GM19351 (cell line): ENCODE data around the gene GPLD1.

Experiments
- ATAC-seq: cut with Tn5 transposase; IDR thresholded peaks from one replicate; pipeline ENCODE4 v1.9.1; 2021; ENCODE audit warnings: mild to moderate bottlenecking, moderate library complexity; ENCODE audit not compliant: unreplicated experiment

GPLD1 gene

DNA sequence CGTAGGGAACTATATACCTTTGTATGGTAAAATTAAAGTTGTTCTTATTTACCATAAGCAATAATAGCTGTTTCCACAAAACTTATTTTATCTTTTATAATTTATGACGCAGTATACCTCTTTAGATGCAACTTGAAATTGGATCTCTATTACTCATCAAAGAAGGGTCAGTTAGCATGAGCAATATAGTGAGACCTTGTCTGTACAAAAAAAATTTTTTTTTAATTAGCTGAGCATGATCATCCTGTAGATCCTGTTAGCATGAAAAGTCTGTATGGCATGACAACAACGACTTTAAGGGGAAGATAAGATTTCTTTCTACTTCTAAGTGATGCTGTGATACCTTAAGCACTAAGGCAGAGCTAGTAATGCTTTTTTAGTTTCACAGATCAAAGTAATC, 11.3 kb upstream of the GPLD1 start:
- ATAC-seq, result no peak

DNA sequence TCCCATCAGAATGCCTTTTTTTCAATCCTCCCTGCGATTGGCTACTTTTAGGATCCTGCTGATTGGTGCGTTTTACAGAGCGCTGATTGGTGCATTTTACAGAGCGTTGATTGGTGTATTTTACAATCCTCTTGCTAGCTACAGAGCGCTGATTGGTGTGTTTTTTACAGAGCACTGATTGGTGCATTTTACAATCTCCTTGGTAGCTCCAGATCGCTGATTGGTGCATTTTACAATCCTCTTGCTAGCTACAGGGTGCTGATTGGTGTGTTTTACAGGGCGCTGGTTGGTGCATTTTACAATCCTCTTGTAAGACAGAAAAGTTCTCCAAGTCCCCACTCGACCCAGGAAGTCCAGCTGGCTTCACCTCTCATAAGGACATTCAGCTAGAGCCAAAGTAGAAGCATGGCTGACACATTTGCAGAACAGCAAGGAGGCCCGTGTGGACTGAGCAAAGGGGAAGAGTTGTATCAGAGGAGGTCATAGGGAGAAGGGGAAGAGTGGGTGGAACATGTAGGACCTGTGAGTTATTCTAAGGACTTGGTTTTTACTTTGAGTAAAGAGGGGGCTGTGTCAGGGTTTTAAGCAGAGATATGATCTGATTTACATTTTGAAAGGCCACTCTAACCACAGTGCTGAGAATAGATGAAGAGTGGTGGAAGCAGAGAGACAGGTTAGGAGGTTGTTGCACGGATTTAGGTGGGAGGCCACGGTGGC, 8.0 kb upstream of the GPLD1 start:
- no peak for ATAC-seq

DNA sequence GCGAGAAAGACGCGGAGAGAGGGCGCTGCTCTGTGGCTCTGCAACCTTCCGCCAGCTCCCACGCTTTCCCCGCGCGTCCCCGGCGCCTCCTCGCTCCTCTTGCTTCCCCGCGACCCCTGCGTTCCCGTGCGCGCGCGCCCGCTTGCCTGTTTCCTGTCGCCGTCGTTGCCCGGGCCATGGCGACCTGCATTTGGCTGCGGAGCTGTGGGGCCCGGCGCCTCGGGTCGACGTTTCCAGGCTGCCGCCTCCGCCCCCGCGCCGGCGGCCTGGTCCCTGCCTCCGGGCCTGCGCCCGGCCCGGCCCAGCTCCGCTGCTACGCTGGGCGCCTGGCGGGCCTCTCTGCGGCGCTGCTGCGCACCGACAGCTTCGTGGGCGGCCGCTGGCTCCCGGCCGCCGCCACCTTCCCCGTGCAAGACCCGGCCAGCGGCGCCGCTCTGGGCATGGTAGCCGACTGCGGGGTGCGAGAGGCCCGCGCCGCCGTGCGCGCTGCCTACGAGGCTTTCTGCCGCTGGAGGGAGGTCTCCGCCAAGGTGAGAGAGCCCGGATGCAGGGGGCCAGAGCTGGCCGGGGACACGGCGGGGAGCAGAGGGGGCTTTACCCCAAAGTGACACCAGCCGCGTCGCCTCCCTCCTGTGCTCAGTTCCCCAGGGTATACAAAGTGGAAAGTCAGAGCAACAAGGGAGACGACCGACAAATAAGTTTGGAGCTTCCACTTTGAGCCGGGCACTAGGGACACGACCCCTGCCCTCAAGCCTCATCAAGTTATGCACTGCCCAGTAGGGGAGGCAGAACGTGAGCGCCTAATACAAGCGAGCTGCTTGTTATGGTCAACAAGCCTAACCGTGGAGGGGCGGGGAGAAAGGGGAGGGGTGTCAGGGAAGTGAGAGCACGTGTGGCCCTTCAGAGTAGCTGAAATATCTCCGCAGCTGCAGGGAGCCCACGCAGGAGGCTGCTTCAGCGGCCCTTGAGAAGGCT, 5.7 kb upstream of the GPLD1 start, which contains the start of gene ALDH5A1:
Gene ALDH5A1, plus strand, starts transcription at position 149 of the 975 bp plus-strand sequence. Its CDS starts 28 bp downstream, at position 177.
- ATAC-seq, result peak; percentile 65

DNA sequence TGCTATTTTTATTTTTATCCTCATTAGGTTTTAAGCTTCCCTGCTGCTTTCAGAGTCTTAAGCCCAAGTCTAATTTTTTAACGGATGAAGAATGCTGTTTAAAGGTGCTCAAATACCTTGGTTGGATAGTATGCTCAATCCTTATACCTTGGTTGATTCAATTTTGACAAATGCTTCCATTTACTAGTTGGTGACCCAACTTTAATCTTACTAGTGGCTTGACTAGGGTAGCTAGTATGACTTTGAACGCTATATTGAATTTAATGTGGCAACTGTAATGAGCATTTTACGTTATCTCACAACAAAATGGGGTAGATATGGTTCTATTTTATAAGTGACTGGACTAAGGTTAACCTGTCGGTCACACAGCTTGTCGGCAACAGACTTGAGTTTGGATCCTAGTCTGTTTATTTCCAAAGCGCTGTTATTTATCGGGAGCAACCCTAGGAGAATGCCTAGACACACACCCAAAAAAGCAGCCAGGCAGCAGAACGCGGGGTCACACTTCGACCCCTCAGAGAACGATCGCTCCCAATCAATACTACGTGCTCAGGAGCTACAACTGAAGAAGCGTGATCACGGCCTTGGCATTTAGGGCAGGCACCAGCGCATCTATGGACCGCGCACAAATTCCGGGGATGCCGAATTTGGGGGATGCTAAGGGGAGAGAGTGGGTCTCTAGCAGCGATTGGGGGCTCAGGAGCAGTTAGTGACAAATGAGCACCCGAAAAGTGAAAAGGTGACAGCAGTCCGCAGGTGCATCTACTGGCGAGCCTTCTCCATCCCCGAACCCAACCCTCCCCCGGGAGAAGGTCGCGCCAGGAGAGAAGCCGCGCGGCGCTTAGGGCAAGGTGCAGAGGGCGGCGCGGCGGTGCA, 4.8 kb upstream of the GPLD1 start:
- ATAC-seq, result peak; percentile 1

DNA sequence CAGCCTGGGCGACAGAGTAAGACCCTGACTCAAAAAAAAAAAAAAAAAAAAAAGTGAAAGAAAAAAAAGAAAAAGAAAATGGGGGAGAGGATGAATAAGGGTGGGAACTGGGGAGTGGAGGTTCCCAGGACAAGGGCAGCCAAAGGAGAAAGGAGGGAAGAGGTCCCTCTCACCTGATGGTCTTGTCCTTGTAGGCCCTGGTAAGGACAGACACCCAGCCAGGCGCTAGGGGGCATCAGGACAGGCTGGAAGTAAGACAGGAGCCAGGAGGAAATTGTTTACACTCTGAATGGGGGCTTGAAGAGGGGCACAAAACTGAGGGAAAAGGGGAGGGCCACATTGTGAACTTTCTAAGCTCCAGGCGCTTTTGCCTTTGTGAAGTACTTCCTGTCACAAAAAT, 3.1 kb upstream of the GPLD1 start:
- no peak for ATAC-seq

DNA sequence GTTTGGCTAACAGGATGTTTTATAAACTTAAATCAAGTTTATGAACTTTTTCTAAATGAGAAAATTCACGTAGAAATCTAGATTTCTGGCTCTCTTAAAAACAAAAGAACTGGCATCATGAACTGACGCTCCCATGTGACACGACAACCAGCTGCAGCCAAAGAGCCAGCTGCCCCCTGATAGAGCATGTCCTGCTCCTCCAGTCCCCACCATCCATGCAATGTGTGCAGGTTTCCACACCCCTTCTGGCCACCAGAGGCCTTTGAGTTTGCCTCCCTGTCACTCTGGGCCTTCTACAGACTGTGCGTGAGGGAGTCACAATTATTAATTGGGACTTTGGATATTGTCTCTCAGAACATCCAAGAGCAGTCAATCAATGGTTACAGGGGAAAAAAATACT, 1.6 kb upstream of the GPLD1 start:
- no peak for ATAC-seq

DNA sequence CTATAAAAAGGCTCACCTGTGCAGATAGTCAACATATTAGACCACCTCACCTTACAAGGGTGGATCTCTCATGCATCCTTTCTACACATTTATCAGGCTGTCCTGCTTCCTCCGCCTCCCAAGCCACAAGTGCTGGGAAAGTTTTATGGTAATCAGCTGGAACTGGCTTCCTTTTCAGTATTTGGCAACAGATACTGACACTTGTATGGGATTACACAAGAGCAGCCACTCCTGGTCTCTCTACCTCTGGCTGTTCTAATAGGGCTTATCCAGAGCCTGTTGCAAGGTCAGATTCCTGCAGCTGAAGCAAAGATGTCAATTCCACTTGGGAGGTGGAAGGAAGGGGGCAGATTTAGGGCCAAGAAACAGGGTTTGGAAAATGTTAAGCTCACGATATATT, 503 bp upstream of the GPLD1 start:
- ATAC-seq, result no peak

DNA sequence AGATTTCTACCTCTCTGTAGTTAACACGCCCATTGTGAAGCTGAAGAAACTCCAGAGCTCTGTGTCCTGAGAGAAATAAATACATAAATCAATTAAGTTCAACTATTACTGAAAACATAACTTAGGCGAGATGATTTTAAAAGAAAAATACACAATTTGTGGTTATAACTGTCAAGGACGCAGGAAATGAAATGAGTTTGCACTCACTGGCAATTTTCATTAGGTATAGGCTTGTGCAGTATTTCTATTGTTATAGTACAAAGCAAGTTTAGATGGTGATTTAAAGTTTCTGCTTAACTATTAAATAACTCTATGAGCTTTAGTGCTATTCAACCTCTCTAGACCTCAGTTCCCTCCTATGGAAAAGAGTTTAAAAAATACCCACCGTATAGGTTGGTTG, 3.3 kb downstream of the GPLD1 start:
- ATAC-seq, result no peak

DNA sequence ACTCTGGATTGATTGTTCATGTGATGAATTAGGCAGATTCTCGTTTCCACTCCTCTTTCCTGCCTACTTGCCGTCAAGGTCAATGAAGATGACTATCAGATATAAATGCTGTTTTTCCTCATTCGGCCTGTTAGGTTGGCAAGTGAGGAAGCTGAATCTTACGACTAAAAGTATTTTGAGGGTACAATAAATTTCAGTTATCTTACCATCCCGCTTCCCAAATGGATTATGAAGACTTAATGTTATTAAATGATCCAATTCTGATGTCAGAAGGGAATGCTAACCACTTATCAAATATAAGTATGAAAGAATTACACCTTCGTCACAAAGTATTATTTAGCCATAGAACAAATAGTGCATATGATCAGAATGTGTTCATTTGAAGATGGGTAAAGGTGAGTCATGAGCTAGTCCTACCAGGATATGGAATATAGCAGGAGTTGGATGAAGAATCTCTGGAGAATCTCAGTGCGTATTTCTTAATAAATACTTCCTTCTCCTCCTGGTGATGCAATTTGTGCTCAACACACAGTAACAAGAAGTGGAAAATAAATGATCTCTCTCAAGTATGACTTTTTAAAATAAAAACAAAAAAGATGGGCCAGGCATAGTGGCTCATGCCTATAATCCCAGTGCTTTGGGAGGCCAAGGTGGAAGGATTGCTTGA, 4.6 kb downstream of the GPLD1 start:
- no peak for ATAC-seq

DNA sequence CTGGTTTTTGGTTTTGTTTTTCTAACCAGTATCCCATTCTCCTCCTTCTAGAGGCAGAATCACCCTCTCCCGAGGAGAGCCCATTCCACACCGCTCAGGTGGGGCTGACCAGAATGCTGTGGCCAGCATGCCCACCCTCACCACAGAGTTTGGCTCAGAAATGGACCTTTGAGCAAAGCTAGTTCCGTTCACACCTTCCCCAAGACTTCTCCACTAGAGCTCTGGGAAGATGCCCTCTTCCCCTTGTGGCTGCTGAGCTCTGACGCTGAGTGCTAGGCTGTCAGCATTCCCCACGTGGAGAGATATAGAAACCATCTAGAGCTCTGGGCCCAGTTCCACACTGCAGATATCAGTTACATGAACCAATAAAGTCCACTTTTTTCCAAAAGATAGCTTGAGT, 7.9 kb downstream of the GPLD1 start:
- ATAC-seq, result no peak

DNA sequence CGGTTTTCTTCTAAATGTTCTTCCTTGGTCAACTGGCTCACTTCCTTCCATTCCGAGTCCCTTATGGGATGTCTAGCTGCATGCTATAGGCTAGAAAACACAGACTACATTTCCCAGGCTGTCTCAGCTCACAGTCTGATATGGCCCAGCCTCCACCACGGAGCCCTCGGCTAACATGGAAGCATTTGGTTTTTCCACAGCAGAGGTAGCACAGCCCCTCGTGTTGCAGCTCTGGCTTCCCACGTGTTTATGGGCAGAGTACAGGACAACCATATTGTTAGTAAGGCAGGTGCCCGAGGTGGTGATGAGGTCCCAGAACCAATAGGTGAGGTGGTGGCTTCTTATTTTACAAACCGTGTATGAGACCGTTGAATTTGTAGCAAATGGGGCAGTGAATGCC, 8.7 kb downstream of the GPLD1 start:
- ATAC-seq, result no peak

DNA sequence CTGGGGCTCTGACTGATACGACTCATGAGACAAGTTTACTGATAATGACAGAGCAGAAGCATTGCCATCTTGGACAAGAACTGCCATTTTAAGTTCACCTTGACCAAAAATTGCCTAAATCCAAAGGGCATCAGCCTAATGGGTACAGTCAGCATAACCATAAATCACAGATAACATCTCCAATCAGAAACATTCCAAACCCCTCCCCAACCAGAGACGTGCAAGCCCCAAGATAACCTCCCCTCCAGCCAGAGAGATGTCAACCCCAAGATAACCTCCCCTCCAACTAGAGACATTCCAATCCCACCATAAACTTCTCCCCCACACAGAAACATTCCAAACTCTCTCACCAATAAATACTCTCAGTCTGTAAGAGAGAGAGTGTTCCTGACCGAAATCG, 10.5 kb downstream of the GPLD1 start:
- no peak for ATAC-seq

DNA sequence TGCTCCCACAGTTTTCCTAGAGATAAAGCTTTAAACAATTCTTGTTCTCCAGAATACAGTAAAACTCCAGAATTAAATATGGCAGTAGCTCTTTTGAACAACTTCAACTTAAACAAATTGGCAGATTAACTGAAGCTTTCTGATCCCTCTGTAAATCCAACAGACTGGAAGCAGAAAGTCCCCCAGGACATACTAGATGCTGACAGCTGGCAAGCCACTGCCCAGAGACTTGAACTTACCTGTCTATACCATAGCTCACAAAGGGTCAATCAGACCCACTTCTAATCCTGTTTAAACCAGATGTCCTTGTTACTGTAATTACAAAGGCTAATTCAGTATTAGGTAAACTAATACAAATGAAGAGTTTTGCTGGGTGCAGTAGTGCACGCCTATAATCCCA, 12.3 kb downstream of the GPLD1 start:
- no peak for ATAC-seq

DNA sequence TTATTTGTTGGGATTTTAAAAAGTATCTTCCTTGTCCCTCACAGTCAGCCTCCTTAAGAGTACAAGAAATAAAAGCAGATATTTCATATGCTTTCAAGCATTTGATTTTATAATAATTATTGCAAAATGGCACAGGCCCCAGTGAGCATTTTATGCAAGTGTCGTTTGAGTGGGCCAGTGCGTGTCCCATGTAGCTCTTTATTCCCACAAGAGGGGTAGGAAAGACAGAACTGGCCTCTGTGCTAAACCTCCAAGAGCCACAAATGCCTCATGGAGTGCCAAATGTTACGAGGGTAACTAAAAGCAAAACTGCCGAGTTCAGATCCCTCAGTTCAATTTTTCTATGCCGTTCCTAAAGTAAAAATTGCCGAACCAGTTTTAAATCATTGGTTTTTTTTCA, 12.7 kb downstream of the GPLD1 start:
- ATAC-seq, result no peak

DNA sequence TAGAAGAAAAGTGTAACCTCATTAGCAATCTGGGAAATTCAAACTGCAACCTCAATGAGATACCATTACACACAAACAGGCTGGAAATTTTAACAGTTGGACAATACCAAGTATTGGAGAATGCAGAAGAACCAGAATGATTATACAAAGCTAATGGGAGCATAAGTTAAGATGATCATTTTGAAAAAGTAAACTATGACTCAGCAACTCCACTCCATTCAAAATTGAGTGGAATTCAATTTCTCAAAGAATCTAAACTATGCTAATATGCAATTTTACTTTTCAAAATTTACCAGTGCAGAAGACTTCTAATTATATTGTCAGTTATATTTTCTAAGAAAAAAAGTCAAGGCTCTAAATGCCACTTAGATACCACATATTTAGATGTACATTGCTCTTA, 17.2 kb downstream of the GPLD1 start:
- ATAC-seq, result no peak

DNA sequence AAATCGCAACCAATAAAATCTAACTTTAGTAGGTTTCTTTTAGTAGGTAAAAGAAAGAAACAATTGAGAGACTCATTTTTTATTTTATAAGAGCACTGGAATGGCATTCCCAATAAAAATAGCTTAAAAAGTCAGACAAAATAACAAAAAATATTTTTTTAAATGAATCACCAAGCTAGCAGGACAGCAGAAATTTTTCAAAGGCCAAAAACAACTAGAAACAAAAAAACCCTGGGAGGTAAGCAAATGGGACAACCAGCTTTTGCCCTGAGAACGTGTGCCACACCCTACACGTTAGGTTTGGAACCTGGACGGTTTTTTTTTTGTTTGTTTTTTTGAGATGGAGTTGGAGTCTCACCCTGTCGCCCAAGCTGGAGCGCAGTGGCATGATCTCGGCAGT, 19.6 kb downstream of the GPLD1 start:
- ATAC-seq, result no peak

DNA sequence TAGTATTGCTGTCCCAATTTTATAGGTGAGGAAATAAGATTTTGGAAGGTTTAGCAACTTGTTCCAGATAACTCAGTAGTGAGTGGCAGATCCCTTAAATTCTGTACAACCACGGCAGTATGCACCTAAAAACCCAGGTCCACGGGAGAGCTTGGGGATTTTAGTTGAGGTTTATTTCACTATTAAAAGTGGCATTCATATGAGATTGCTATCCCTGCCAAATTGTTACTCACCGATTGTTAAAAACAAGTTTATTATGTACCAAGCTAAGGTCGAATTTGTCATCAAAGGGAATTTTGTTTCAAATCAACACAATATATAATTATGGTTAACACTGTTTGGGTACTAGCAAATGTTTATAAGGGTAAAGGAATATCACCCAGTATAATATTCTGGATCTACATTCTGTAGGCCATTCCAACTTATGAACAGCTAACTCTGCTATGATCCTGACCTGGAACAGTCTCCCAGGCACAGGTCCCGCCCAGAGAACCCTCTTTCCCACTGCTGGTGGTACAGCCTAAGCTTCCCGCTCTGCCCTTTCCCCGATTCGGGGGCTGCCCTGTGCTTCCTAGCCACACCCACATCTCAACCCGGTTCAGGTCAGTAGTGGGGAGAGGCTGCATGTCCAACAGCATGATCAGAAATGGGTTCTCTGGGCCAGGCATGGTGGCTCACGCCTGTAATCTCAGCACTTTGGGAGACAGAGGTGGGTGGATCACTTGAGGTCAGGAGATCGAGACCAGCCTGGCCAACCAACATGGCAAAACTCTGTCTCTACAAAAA, 24.9 kb downstream of the GPLD1 start:
- ATAC-seq, result no peak

DNA sequence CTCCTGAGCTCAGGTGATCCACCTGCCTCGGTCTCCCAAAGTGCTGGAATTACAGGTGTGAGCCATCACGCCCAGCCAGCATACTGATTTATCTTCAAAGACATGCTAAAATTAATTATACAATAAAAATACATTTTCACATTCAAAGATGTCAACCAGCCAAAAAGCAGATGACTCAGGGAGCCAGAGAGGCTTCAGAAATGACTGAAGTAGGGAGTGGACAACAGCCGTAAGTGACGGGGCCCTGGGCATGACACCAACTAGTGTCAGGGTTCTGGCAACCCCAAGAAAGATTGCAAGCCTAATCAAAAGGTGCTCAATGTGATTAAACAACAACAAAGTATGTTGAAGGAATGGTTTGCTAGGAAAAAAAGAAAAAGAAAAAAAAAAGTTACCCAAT, 28.4 kb downstream of the GPLD1 start:
- ATAC-seq, result no peak

DNA sequence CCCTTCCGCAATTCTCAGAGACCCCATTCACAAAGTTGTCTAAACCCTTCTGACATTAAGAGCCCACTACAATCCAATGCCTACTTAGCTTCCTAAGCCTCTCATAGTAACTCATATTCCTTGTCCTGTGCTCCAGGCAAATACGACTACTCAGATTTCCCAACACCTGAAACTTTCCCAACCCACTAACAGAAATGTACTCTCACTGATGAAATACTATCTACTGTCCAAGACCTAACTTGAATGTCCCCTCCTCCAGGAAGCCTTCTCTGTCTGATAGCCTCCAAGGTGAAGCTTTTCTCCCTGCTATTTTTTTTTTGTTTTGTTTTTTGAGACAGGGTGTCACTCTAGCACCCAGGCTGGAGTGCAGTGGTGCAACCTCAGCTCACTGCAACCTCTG, 30.4 kb downstream of the GPLD1 start:
- ATAC-seq, result no peak

DNA sequence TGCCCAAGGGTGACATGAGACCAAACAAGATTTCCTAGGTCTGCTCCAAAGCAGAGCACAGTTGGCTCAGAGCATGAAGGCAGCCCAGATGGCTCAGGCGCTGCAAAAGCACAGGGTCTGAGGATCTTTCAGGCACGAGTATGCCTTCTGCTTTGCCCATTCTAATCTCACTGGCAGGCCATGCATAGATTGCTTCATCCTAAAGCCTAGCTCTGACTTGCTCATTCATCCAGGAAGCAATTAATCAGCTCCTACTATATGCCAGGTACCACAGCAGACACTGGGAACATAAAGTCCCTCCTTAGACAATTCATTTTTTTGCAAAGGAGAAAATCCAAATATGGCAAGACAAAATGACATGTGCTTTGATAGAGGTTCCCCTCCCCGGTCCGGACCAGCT, 31.2 kb downstream of the GPLD1 start:
- ATAC-seq, result no peak
